ENCODE data around the gene CCZ1.
"Not testable (repeated sequence)": the region's sequence is repeated elsewhere in the genome, so short reads cannot be mapped to it uniquely, and the experiment has no call there.

CCZ1 gene

GRCh38 chr7:5872326-5872725 lies 26.2 kb upstream of the CCZ1 start:
- Histone ChIP-seq H3K4me3 (ENCODE audit: low read length) (no peak overlapping the region), H3K27ac (ENCODE audit: low read length) (no peak overlapping the region), H3K36me3 (ENCODE audit: insufficient read depth, low read depth, low read length) (no peaks in the 10 kb centered on the region), H3K9ac (ENCODE audit: low read depth, low read length) (no peak overlapping the region), H3K9me3 (ENCODE audit: insufficient read depth, low read depth, low read length) (no peaks in the 10 kb centered on the region), H3K4me1 (ENCODE audit: insufficient read depth, low read length) (no peaks in the 10 kb centered on the region), H3K27me3 (ENCODE audit: insufficient read depth, low read length) (no peaks in the 10 kb centered on the region)

- not testable (repeated sequence) for H3K27ac ChIP-seq (ENCODE audit: low read length); H3K9ac ChIP-seq (ENCODE audit: low read depth, low read length); H3K4me3 ChIP-seq (ENCODE audit: low read length); H3K4me1 ChIP-seq (ENCODE audit: insufficient read depth, low read length); H3K36me3 ChIP-seq (ENCODE audit: insufficient read depth, low read depth, low read length); H3K9me3 ChIP-seq (ENCODE audit: insufficient read depth, low read depth, low read length); H3K27me3 ChIP-seq (ENCODE audit: insufficient read depth, low read length)
These were observed 18.9 kb upstream of the CCZ1 start for GRCh38 chr7:5879591-5879990.

GRCh38 chr7:5880106-5880505 lies 18.4 kb upstream of the CCZ1 start:
- not testable (repeated sequence) for H3K9ac ChIP-seq (ENCODE audit: low read depth, low read length); H3K27me3 ChIP-seq (ENCODE audit: insufficient read depth, low read length); H3K9me3 ChIP-seq (ENCODE audit: insufficient read depth, low read depth, low read length); H3K36me3 ChIP-seq (ENCODE audit: insufficient read depth, low read depth, low read length); H3K4me1 ChIP-seq (ENCODE audit: insufficient read depth, low read length); H3K27ac ChIP-seq (ENCODE audit: low read length); H3K4me3 ChIP-seq (ENCODE audit: low read length)

- H3K27ac ChIP-seq (ENCODE audit: low read length); H3K9ac ChIP-seq (ENCODE audit: low read depth, low read length); H3K36me3 ChIP-seq (ENCODE audit: insufficient read depth, low read depth, low read length); H3K4me3 ChIP-seq (ENCODE audit: low read length); H3K9me3 ChIP-seq (ENCODE audit: insufficient read depth, low read depth, low read length); H3K4me1 ChIP-seq (ENCODE audit: insufficient read depth, low read length); H3K27me3 ChIP-seq (ENCODE audit: insufficient read depth, low read length): not testable (repeated sequence)
These were observed 14.1 kb upstream of the CCZ1 start for GRCh38 chr7:5884431-5884830.

- not testable (repeated sequence) for H3K36me3 ChIP-seq (ENCODE audit: insufficient read depth, low read depth, low read length); H3K4me1 ChIP-seq (ENCODE audit: insufficient read depth, low read length); H3K27ac ChIP-seq (ENCODE audit: low read length); H3K4me3 ChIP-seq (ENCODE audit: low read length); H3K9ac ChIP-seq (ENCODE audit: low read depth, low read length); H3K27me3 ChIP-seq (ENCODE audit: insufficient read depth, low read length); H3K9me3 ChIP-seq (ENCODE audit: insufficient read depth, low read depth, low read length)
These were observed 10.5 kb upstream of the CCZ1 start for GRCh38 chr7:5888021-5888420.

- not testable (repeated sequence) for H3K4me1 ChIP-seq (ENCODE audit: insufficient read depth, low read length); H3K9me3 ChIP-seq (ENCODE audit: insufficient read depth, low read depth, low read length); H3K9ac ChIP-seq (ENCODE audit: low read depth, low read length); H3K36me3 ChIP-seq (ENCODE audit: insufficient read depth, low read depth, low read length); H3K27me3 ChIP-seq (ENCODE audit: insufficient read depth, low read length); H3K27ac ChIP-seq (ENCODE audit: low read length); H3K4me3 ChIP-seq (ENCODE audit: low read length)
These were observed 8.3 kb upstream of the CCZ1 start for GRCh38 chr7:5890244-5890643.

- no peak overlapping the region for H3K9ac ChIP-seq (ENCODE audit: low read depth, low read length)
- H3K4me1 ChIP-seq (ENCODE audit: insufficient read depth, low read length), result no peaks in the 10 kb centered on the region
- H3K9me3 ChIP-seq (ENCODE audit: insufficient read depth, low read depth, low read length), result no peaks in the 10 kb centered on the region
- no peak overlapping the region for H3K27ac ChIP-seq (ENCODE audit: low read length)
- no peak overlapping the region for H3K4me3 ChIP-seq (ENCODE audit: low read length)
- H3K36me3 ChIP-seq (ENCODE audit: insufficient read depth, low read depth, low read length), result no peaks in the 10 kb centered on the region
- H3K27me3 ChIP-seq (ENCODE audit: insufficient read depth, low read length), result no peaks in the 10 kb centered on the region
These were observed 6.0 kb upstream of the CCZ1 start for GRCh38 chr7:5892498-5892897.

- H3K4me1 ChIP-seq (ENCODE audit: insufficient read depth, low read length); H3K36me3 ChIP-seq (ENCODE audit: insufficient read depth, low read depth, low read length); H3K9ac ChIP-seq (ENCODE audit: low read depth, low read length); H3K27ac ChIP-seq (ENCODE audit: low read length); H3K4me3 ChIP-seq (ENCODE audit: low read length); H3K9me3 ChIP-seq (ENCODE audit: insufficient read depth, low read depth, low read length); H3K27me3 ChIP-seq (ENCODE audit: insufficient read depth, low read length): not testable (repeated sequence)
These were observed 1.1 kb upstream of the CCZ1 start for GRCh38 chr7:5897369-5897919.

GRCh38 chr7:5903002-5903401 lies 4.5 kb downstream of the CCZ1 start:
- not testable (repeated sequence) for H3K4me1 ChIP-seq (ENCODE audit: insufficient read depth, low read length); H3K9ac ChIP-seq (ENCODE audit: low read depth, low read length); H3K4me3 ChIP-seq (ENCODE audit: low read length); H3K27me3 ChIP-seq (ENCODE audit: insufficient read depth, low read length); H3K36me3 ChIP-seq (ENCODE audit: insufficient read depth, low read depth, low read length); H3K9me3 ChIP-seq (ENCODE audit: insufficient read depth, low read depth, low read length); H3K27ac ChIP-seq (ENCODE audit: low read length)

GRCh38 chr7:5904726-5905125 lies 6.2 kb downstream of the CCZ1 start:
- not testable (repeated sequence) for H3K36me3 ChIP-seq (ENCODE audit: insufficient read depth, low read depth, low read length); H3K27me3 ChIP-seq (ENCODE audit: insufficient read depth, low read length); H3K27ac ChIP-seq (ENCODE audit: low read length); H3K9me3 ChIP-seq (ENCODE audit: insufficient read depth, low read depth, low read length); H3K4me1 ChIP-seq (ENCODE audit: insufficient read depth, low read length); H3K9ac ChIP-seq (ENCODE audit: low read depth, low read length); H3K4me3 ChIP-seq (ENCODE audit: low read length)

GRCh38 chr7:5908835-5909234 lies 10.3 kb downstream of the CCZ1 start:
- not testable (repeated sequence) for H3K27me3 ChIP-seq (ENCODE audit: insufficient read depth, low read length); H3K9me3 ChIP-seq (ENCODE audit: insufficient read depth, low read depth, low read length); H3K27ac ChIP-seq (ENCODE audit: low read length); H3K4me1 ChIP-seq (ENCODE audit: insufficient read depth, low read length); H3K36me3 ChIP-seq (ENCODE audit: insufficient read depth, low read depth, low read length); H3K9ac ChIP-seq (ENCODE audit: low read depth, low read length); H3K4me3 ChIP-seq (ENCODE audit: low read length)

GRCh38 chr7:5916529-5916928 lies 18.0 kb downstream of the CCZ1 start:
- not testable (repeated sequence) for H3K9me3 ChIP-seq (ENCODE audit: insufficient read depth, low read depth, low read length); H3K36me3 ChIP-seq (ENCODE audit: insufficient read depth, low read depth, low read length); H3K4me1 ChIP-seq (ENCODE audit: insufficient read depth, low read length); H3K27me3 ChIP-seq (ENCODE audit: insufficient read depth, low read length); H3K4me3 ChIP-seq (ENCODE audit: low read length); H3K9ac ChIP-seq (ENCODE audit: low read depth, low read length); H3K27ac ChIP-seq (ENCODE audit: low read length)

- H3K27ac ChIP-seq (ENCODE audit: low read length); H3K27me3 ChIP-seq (ENCODE audit: insufficient read depth, low read length); H3K9me3 ChIP-seq (ENCODE audit: insufficient read depth, low read depth, low read length); H3K36me3 ChIP-seq (ENCODE audit: insufficient read depth, low read depth, low read length); H3K4me1 ChIP-seq (ENCODE audit: insufficient read depth, low read length); H3K9ac ChIP-seq (ENCODE audit: low read depth, low read length); H3K4me3 ChIP-seq (ENCODE audit: low read length): not testable (repeated sequence)
These were observed 25.6 kb downstream of the CCZ1 start for GRCh38 chr7:5924180-5924579.
